HUDEP-2 (cell line): ENCODE results near the gene PRDM10.

Experiments
- DNase-seq, 76 experiments: peaks; one replicate each; lab custom pipeline; 2025; ENCODE audit not compliant: unreplicated experiment in 76 of 76; lab: John Stamatoyannopoulos, UW

The PRDM10 gene

DNA sequence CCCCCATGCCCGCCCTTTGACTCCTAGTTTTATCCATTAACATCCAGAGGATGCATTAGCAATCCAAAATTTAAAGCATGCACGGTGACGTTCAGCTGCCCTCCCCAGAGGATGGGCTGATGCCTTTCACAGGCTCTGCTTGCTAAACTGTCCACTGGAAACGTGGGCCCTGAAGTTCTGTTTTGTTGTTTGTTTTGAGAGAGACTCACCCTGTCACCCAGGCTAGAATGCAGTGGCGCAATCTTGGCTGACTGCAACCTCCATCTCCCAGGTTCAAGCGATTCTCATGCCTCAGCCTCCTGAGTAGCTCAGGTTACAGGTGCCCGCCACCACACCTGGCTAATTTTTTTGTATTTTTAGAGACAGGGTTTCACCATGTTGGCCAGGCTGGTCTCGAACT, 146.6 kb downstream of the PRDM10 start:
- DNase-seq, result no peak

DNA sequence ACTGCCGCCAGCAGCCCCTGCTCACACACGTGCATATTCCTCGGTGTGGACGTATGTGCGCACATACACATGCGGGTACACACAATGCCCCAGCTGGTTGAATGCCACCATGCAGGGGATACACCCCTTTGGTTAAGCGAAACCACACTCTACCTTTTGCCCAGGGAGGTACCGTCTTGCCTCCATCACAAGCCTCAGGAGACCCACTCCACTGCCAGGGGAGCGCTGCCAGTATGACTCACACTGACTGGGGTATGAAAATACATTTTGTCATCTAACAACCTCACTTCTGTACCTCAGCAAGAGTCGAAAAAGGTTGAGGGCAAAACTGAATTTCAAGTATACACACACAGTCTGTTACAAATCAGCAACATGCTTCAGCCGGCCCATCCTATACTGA, 147.5 kb downstream of the PRDM10 start:
- DNase-seq, result no peak

DNA sequence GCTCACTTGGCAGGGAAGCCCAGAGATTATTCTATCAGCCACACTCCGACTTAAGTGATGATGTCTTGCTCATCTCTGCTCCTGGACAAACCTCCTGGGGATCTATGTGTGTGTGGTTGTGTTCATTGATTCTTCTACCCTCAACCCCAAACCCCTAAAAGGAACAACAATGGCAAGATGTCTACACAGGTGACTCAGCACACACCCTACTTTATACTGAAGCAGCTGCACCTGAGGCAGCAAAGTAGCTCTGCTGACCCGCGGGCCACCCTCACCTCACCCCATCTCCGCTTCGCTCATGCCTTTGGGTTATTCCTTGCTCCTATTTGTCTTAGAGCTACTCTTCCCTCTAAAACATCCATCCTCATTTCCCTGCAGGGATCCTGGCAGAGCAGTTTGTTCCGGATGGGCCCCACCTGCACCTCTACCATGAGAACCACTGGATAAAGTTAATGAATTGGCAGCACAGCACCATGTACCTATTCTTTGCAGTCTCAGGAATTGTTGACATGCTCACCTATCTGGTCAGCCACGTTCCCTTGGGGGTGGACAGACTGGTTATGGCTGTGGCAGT, 148.3 kb downstream of the PRDM10 start:
- no peak for DNase-seq

DNA sequence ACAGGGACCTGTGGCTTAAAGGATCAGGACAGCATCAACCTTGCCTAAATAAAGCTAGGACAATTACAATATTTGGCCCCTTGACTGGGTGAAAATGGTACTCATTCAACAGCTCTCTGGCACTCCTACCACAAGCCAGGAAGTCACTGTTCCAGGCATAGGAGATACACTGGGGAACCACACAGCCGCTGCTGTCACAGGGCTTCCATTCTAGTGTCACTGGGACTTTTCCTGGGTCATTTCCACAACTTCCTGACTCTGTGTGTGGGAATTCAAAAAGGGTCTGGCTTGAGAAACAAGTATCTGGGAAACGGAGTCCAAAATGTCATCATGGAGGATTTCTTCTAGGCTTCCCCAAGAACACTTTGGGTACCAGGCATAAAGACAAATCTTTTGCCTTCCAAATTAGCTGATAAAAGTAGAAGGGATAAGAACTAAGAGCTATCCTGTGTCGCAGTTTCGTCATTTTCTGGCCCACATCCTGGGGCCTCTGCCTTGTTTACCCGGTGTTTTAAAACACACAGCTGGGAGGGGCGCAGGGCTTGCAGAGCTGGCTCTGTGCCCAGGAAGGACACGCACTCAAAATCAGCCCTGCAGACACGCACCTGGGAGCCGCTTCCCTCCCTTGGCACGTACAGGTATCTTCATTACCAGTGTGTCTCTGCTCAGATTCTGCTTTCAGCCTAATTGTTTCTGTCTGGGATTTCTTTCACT, 149.0 kb downstream of the PRDM10 start:
- DNase-seq, result no peak

DNA sequence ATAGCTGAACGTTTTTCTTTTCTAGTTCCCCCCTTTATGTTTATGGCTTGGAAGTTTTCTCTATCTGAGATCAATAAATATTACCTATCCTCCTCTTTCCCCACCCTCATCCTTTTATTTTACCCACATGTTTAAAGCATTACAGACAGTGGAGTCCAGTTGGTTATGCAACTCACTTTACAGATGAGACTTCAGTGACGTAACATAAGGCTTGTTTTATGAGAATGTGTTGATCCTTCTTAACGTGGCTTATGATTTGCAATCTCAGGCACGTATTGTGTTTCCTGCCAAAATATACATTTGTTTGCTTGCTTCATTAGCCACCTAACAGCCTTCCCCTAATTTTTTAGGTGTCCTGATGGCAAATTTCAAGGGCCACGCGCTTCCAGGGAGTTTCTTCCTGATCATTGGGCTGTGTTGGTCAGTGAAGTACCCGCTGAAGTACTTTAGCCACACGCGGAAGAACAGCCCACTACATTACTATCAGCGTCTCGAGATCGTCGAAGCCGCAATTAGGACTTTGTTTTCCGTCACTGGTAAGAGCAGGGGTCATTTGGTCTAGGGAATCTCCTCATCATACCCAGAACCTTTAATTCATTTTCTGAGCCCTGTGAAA, 150.4 kb downstream of the PRDM10 start:
- no peak for DNase-seq
